ENCODE data around the gene SSR2.
"Not testable (repeated sequence)": the region's sequence is repeated elsewhere in the genome, so short reads cannot be mapped to it uniquely, and the experiment has no call there.

Gene SSR2

GRCh38 chr1:156048663-156049258 lies 28.0 kb upstream of the SSR2 start:
- DNase-seq, result no peak
- ATAC-seq, result no peak

GRCh38 chr1:156045076-156045475 lies 24.3 kb upstream of the SSR2 start:
- ATAC-seq (no peak), DNase-seq (no peak)

GRCh38 chr1:156042828-156043227 lies 22.1 kb upstream of the SSR2 start:
- ATAC-seq, result no peak
- DNase-seq, result no peak

- not testable (repeated sequence) for DNase-seq, ATAC-seq
Observed at GRCh38 chr1:156034991-156035390, 14.2 kb upstream of the SSR2 start.

GRCh38 chr1:156033011-156033410 lies 12.3 kb upstream of the SSR2 start:
- ATAC-seq (no peak), DNase-seq (no peak)

- DNase-seq (no peak), ATAC-seq (peak; percentile 62)
Observed at GRCh38 chr1:156026588-156026987, 5.8 kb upstream of the SSR2 start.

GRCh38 chr1:156025876-156026275 lies 5.1 kb upstream of the SSR2 start:
- DNase-seq (peak; percentile 38), ATAC-seq (peak; percentile 72)

- no peak for DNase-seq
- no peak for ATAC-seq
Observed at GRCh38 chr1:156024801-156025200, 4.0 kb upstream of the SSR2 start.

GRCh38 chr1:156021954-156022353 lies 1.2 kb upstream of the SSR2 start:
- ATAC-seq, result no peak
- DNase-seq, result no peak

- no peak for DNase-seq
Observed at GRCh38 chr1:156021093-156021428, 310 bp upstream of the SSR2 start.

GRCh38 chr1:156019946-156020292 lies 832 bp downstream of the SSR2 start:
- no peak for DNase-seq
- ATAC-seq, result no peak

More at GRCh38 chr1:156021093-156021428, 310 bp upstream of the SSR2 start:
- no peak for ATAC-seq

GRCh38 chr1:156014829-156015228 lies 5.9 kb downstream of the SSR2 start:
- DNase-seq, result no peak
- ATAC-seq, result no peak

GRCh38 chr1:156012051-156012817 lies 8.5 kb downstream of the SSR2 start:
- ATAC-seq (no peak), DNase-seq (no peak)

GRCh38 chr1:156009404-156009803 lies 11.3 kb downstream of the SSR2 start:
- DNase-seq (no peak), ATAC-seq (no peak)

- DNase-seq (no peak), ATAC-seq (no peak)
Observed at GRCh38 chr1:156006666-156007376, 13.9 kb downstream of the SSR2 start.

- peak; percentile 16 for DNase-seq
- ATAC-seq, result peak; percentile 75
Observed at GRCh38 chr1:156004843-156005584, 15.7 kb downstream of the SSR2 start.

GRCh38 chr1:156003923-156004188 lies 16.9 kb downstream of the SSR2 start:
- ATAC-seq (no peak), DNase-seq (no peak)

- DNase-seq, result no peak
- no peak for ATAC-seq
Observed at GRCh38 chr1:156002188-156002911, 18.4 kb downstream of the SSR2 start.

- no peak for ATAC-seq
- DNase-seq, result no peak
Observed at GRCh38 chr1:156001662-156002171, 19.0 kb downstream of the SSR2 start.

- ATAC-seq (no peak), DNase-seq (no peak)
Observed at GRCh38 chr1:156001021-156001661, 19.6 kb downstream of the SSR2 start.

GRCh38 chr1:155999964-156000363 lies 20.8 kb downstream of the SSR2 start:
- no peak for ATAC-seq

GRCh38 chr1:155996166-155996565 lies 24.6 kb downstream of the SSR2 start:
- no peak for DNase-seq

More at GRCh38 chr1:155999964-156000363, 20.8 kb downstream of the SSR2 start:
- DNase-seq, result no peak

More at GRCh38 chr1:155996166-155996565, 24.6 kb downstream of the SSR2 start:
- no peak for ATAC-seq
